B cell (primary cell): Measurements from ENCODE around the gene PACSIN2.
"Not testable (repeated sequence)": the region's sequence is repeated elsewhere in the genome, so short reads cannot be mapped to it uniquely, and the experiment has no call there.

Experiments
- EZH2 ChIP-seq: IDR thresholded peaks from 2 replicates; pipeline ENCODE4 v1.6.1; 2012; ENCODE audit warnings: borderline replicate concordance, low read depth, mild to moderate bottlenecking, moderate library complexity, low read length; ENCODE audit not compliant: insufficient read depth, poor library complexity, severe bottlenecking
- TF ChIP-seq, protein P1 (sequence below): fragments of 200-600 bp; IDR thresholded peaks from one replicate; pipeline ENCODE4 v1.8.0; 2022; ENCODE audit warnings: antibody characterized with exemption, mild to moderate bottlenecking

DNA sequence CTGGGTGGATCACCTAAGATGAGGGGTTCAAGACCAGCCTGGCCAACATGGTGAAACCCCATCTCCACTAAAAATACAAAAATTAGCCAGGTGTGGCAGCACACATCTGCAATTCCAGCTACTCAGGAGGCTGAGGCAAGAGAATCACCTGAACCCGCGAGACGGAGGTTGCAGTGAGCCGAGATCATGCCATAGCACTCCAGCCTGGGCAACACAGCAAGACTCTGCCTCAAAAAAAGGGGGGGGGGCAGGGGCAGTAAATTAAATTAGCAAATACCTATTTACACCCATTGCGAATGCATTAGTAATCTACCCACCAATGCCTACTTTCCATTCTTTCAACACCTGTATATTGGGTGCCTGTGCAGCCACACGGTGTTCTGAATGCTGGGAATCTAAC, 78.3 kb downstream of the PACSIN2 start:
- TF ChIP-seq, protein P1, sequence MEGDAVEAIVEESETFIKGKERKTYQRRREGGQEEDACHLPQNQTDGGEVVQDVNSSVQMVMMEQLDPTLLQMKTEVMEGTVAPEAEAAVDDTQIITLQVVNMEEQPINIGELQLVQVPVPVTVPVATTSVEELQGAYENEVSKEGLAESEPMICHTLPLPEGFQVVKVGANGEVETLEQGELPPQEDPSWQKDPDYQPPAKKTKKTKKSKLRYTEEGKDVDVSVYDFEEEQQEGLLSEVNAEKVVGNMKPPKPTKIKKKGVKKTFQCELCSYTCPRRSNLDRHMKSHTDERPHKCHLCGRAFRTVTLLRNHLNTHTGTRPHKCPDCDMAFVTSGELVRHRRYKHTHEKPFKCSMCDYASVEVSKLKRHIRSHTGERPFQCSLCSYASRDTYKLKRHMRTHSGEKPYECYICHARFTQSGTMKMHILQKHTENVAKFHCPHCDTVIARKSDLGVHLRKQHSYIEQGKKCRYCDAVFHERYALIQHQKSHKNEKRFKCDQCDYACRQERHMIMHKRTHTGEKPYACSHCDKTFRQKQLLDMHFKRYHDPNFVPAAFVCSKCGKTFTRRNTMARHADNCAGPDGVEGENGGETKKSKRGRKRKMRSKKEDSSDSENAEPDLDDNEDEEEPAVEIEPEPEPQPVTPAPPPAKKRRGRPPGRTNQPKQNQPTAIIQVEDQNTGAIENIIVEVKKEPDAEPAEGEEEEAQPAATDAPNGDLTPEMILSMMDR: not testable (repeated sequence)
- not testable (repeated sequence) for TF ChIP-seq EZH2
